GM12878 (cell line): ENCODE data around the gene CFHR3. TPM values are rescaled to one million over a fixed set of nuclear protein-coding genes. Genes with fewer than 3 reads are reported as not detected.
"Not testable (repeated sequence)": the region's sequence is repeated elsewhere in the genome, so short reads cannot be mapped to it uniquely, and the experiment has no call there.

ENCODE experiments used
- ATAC-seq: fragments of 200-7000 bp; cut with Tn5 transposase; 3 replicates; pipeline ENCODE4 v1.9.1; 2020; ENCODE audit warnings: mild to moderate bottlenecking, moderate library complexity
- BruUV-seq: library from RNA; stranded (reverse); fragments of 400-500 nt; replicated peaks from 2 replicates; lab custom pipeline; 2021; lab: Mats Ljungman, UMichigan
- CTCF ChIA-PET: fragments of 300-600 bp; sonication (Branson Sonifier 250); formaldehyde crosslinking; extraction: SDS; loops from one replicate; lab custom pipeline; 2021; ENCODE audit warnings: inconsistent platforms; lab: Yijun Ruan, JAX
- POLR2A ChIA-PET: fragments of 350-600 bp; formaldehyde crosslinking; extraction: SDS; loops from one replicate; lab custom pipeline; 2021; ENCODE audit warnings: inconsistent platforms; lab: Charles Lee
- RAD21 ChIA-PET: fragments of 300-600 bp; sonication (Branson Sonifier 250); formaldehyde crosslinking; loops from one replicate; lab custom pipeline; 2023; ENCODE audit warnings: antibody characterized with exemption; ENCODE audit not compliant: unreplicated experiment; lab: Charles Lee
- SMC1A ChIA-PET: fragments of 300-600 bp; sonication (Branson Sonifier 250); formaldehyde crosslinking; loops from one replicate; lab custom pipeline; 2023; ENCODE audit not compliant: unreplicated experiment, uncharacterized antibody; lab: Charles Lee
- DNase-seq: peaks from one replicate; pipeline ENCODE4 v3.0.0-alpha.2; 2011; ENCODE audit warnings: low read depth, low spot score
- FAIRE-seq: peaks from 3 replicates; lab custom pipeline; 2011; peaks lifted over from hg19 to GRCh38; lab: Jason Lieb, UNC
- H2AFZ ChIP-seq: 2 replicates; pipeline ENCODE4 v1.6.0; 2011; ENCODE audit warnings: low read depth, low read length, control low read depth; ENCODE audit not compliant: control insufficient read depth
- H3K27ac ChIP-seq: 2 replicates; pipeline ENCODE4 v1.5.1; 2011; ENCODE audit warnings: control low read depth; ENCODE audit not compliant: control insufficient read depth, insufficient read depth
- H3K27me3 ChIP-seq, 2 experiments: replicated peaks in 1 of 2; 2 replicates each; pipeline versions ENCODE4 v1.6.0 to v1.6.1; 2011; ENCODE audit warnings: low read length in 1 of 2; ENCODE audit not compliant: control insufficient read depth in 2 of 2, insufficient read depth in 2 of 2
- H3K36me3 ChIP-seq, 2 experiments: 2 replicates each; pipeline ENCODE4 v1.5.1; 2011; ENCODE audit warnings: low read length in 1 of 2; ENCODE audit not compliant: control insufficient read depth in 2 of 2, insufficient read depth in 2 of 2
- H3K4me1 ChIP-seq: 2 replicates; pipeline ENCODE4 v1.6.1; 2011; ENCODE audit warnings: mild to moderate bottlenecking, low read length, moderate library complexity, mixed read lengths; ENCODE audit not compliant: control insufficient read depth, insufficient read depth
- H3K4me2 ChIP-seq: 2 replicates; pipeline ENCODE4 v1.6.0; 2011; ENCODE audit warnings: control low read depth; ENCODE audit not compliant: control insufficient read depth, insufficient read depth
- H3K4me3 ChIP-seq: fragments of 200-600 bp; sonication (generic); 2 replicates; pipeline ENCODE4 v1.5.1; 2016
- H3K79me2 ChIP-seq: 2 replicates; pipeline ENCODE4 v1.6.0; 2011; ENCODE audit warnings: low read length; ENCODE audit not compliant: control insufficient read depth, insufficient read depth
- H3K9ac ChIP-seq: 2 replicates; pipeline ENCODE4 v1.8.0; 2011; ENCODE audit warnings: low read length, control low read depth, mixed read lengths; ENCODE audit not compliant: control insufficient read depth, insufficient read depth
- H3K9me3 ChIP-seq: replicated peaks from 3 replicates; pipeline ENCODE4 v1.5.1; 2011; ENCODE audit warnings: mild to moderate bottlenecking, low read length; ENCODE audit not compliant: control insufficient read depth, insufficient read depth
- H4K20me1 ChIP-seq: 2 replicates; pipeline ENCODE4 v1.6.0; 2011; ENCODE audit not compliant: control insufficient read depth, insufficient read depth
- WGBS: methylation state at CpG from one replicate; pipeline ENCODE4 v1.1.6; 2016; ENCODE audit warnings: low lambda C conversion rate; ENCODE audit not compliant: insufficient replicate concordance, insufficient coverage; ENCODE audit errors: missing lambda C conversion rate; 5-methylcytosine and 5-hydroxymethylcytosine counted together
- in situ Hi-C: fragments of 300-500 bp; cut with MboI; formaldehyde crosslinking; loops from 9 replicates; pipeline ENCODE4 v1.14.3; 2018; ENCODE audit warnings: mixed read lengths
- intact Hi-C: fragments of 100-400 bp; cut with micrococcal nuclease; formaldehyde crosslinking; loops from one replicate; pipeline ENCODE4 v1.14.2; 2022; ENCODE audit not compliant: unreplicated experiment
- polyA plus RNA-seq, 11 experiments: library from polyadenylated mRNA; depleted of rRNA in 4 of 11; unstranded in 6 of 11; stranded (reverse) in 5 of 11; fragments of >200 nt; fragmentation: Nextera tagmentation in 4 of 11; fragmentation: Illumina TruSeq in 1 of 11; extraction: Ambion mirVana in 4 of 11; extraction: Trizol in 1 of 11; gene quantifications; 1 replicate in 1 of 11; 2 replicates in 10 of 11; pipeline versions ENCODE4 v1.2.1 to v1.2.3, GENCODE V29; 2011 to 2016; ENCODE audit warnings: inconsistent platforms in 2 of 11, missing spikeins in 2 of 11, low read depth in 1 of 11
- total RNA-seq, 4 experiments: library from RNA; depleted of rRNA in 3 of 4; stranded (reverse); fragments of >200 nt in 3 of 4; fragmentation: Illumina TruSeq in 1 of 4; extraction: Trizol in 1 of 4; gene quantifications; 2 replicates each; pipeline versions ENCODE4 v1.2.1 to v1.2.3, GENCODE V29; 2013 to 2021

CFHR3 gene
- total and polyA plus RNA-seq, 10 of the 15 experiments (the other 5 are each of a cell fraction or from before 2014, with no cell fraction given), result 0.17 TPM; not detected in 9

- H3K9me3 ChIP-seq, H3K27me3 ChIP-seq, DNase-seq, H3K79me2 ChIP-seq, H3K9ac ChIP-seq, in situ Hi-C loops, BruUV-seq, H2AFZ ChIP-seq, SMC1A ChIA-PET, H3K36me3 ChIP-seq, H3K4me1 ChIP-seq, H3K4me2 ChIP-seq, H3K27ac ChIP-seq, H4K20me1 ChIP-seq, CTCF ChIA-PET, FAIRE-seq, H3K4me3 ChIP-seq, RAD21 ChIA-PET, POLR2A ChIA-PET, ATAC-seq: not testable (repeated sequence)
- 32% methylated on average over 6 of the region's 6 CpGs for WGBS
- intact Hi-C loops, result loop anchor here (5.0 kb wide), 1 partner anchor 125 kb away; the partner anchor contains the start of gene CFHR2
Measured at GRCh38 chr1:196817442-196817841, 42.8 kb downstream of the CFHR3 start.

GRCh38 chr1:196819531-196819930 lies 44.9 kb downstream of the CFHR3 start, which contains the start of gene CFHR1:
TSS of gene CFHR1 (plus strand) at chr1:196819731. CDS start at chr1:196819845, 114 bp downstream.
- DNase-seq, H3K4me3 ChIP-seq, BruUV-seq, H3K4me1 ChIP-seq, SMC1A ChIA-PET, ATAC-seq, RAD21 ChIA-PET, H4K20me1 ChIP-seq, H3K4me2 ChIP-seq, H3K9ac ChIP-seq, H3K36me3 ChIP-seq, H3K27me3 ChIP-seq, H3K27ac ChIP-seq, in situ Hi-C loops, H2AFZ ChIP-seq, H3K9me3 ChIP-seq, H3K79me2 ChIP-seq, CTCF ChIA-PET: not testable (repeated sequence)
- FAIRE-seq, result peak; percentile 78
- POLR2A ChIA-PET, result interaction anchor here (0.7 kb wide), 1 partner anchor 323 kb away, joined by 3 read pairs; no protein-coding TSS in a partner anchor
- intact Hi-C loops, result loop anchor here (5.0 kb wide), 1 partner anchor 123 kb away; the partner anchor contains the start of gene CFHR2
- WGBS, result no CpG with 5 or more reads among the region's 1 CpG
